GM23338 (cell line): ENCODE results near the gene MIGA1. TPM values are rescaled to one million over a fixed set of nuclear protein-coding genes. Genes with fewer than 3 reads are reported as not detected.

Source experiments
- ATAC-seq: fragments of 200-7000 bp; cut with Tn5 transposase; 3 replicates; pipeline ENCODE4 v1.9.1; 2020
- DNase-seq: peaks from one replicate; pipeline ENCODE4 v3.0.0-alpha.2; 2015; ENCODE audit warnings: low spot score
- H2AFZ ChIP-seq: fragments of 200-600 bp; sonication (generic); 2 replicates; pipeline ENCODE4 v1.8.0; 2016; ENCODE audit warnings: antibody characterized with exemption, mild to moderate bottlenecking, moderate library complexity
- H3F3A ChIP-seq: fragments of 200-600 bp; sonication (generic); replicated peaks from 2 replicates; pipeline ENCODE4 v1.8.0; 2017; ENCODE audit warnings: antibody characterized with exemption, mixed run types, low read depth
- H3K27ac ChIP-seq: fragments of 200-600 bp; sonication (generic); 2 replicates; pipeline ENCODE4 v1.6.1; 2016; ENCODE audit warnings: low read depth
- H3K27me3 ChIP-seq: fragments of 200-600 bp; sonication (generic); 2 replicates; pipeline ENCODE4 v1.8.0; 2016; ENCODE audit warnings: mild to moderate bottlenecking, mixed run types, moderate library complexity; ENCODE audit not compliant: insufficient read depth
- H3K36me3 ChIP-seq: fragments of 200-600 bp; sonication (generic); 2 replicates; pipeline ENCODE4 v1.8.0; 2016; ENCODE audit warnings: mild to moderate bottlenecking; ENCODE audit not compliant: insufficient read depth
- H3K4me1 ChIP-seq: fragments of 200-600 bp; sonication (generic); 2 replicates; pipeline ENCODE4 v1.8.0; 2016; ENCODE audit warnings: mild to moderate bottlenecking, moderate library complexity; ENCODE audit not compliant: insufficient read depth
- H3K4me2 ChIP-seq: fragments of 200-600 bp; sonication (generic); 2 replicates; pipeline ENCODE4 v1.7.1; 2017; ENCODE audit warnings: mixed run types
- H3K4me3 ChIP-seq: fragments of 200-600 bp; sonication (generic); 2 replicates; pipeline ENCODE4 v1.6.1; 2016; ENCODE audit warnings: mixed run types
- H3K79me2 ChIP-seq: fragments of 200-600 bp; sonication (generic); replicated peaks from 2 replicates; pipeline ENCODE4 v1.8.0; 2017; ENCODE audit warnings: mild to moderate bottlenecking; ENCODE audit not compliant: insufficient read depth
- H3K9me2 ChIP-seq: fragments of 200-600 bp; sonication (generic); 2 replicates; pipeline ENCODE4 v1.8.0; 2017; ENCODE audit not compliant: insufficient read depth
- H4K20me1 ChIP-seq: fragments of 200-600 bp; sonication (generic); replicated peaks from 2 replicates; pipeline ENCODE4 v1.8.0; 2017; ENCODE audit warnings: mild to moderate bottlenecking; ENCODE audit not compliant: insufficient read depth
- H3K27ac Mint-ChIP-seq: 2 replicates; pipeline ENCODE4 v1.8.0; 2020; ENCODE audit warnings: inconsistent platforms, mild to moderate bottlenecking, moderate library complexity, mixed read lengths
- H3K27me3 Mint-ChIP-seq: 3 replicates; pipeline ENCODE4 v1.8.0; 2022; ENCODE audit warnings: low read depth, mild to moderate bottlenecking, moderate library complexity, mixed read lengths, inconsistent platforms; ENCODE audit not compliant: insufficient read depth, poor library complexity
- H3K36me3 Mint-ChIP-seq: 3 replicates; pipeline ENCODE4 v1.8.0; 2021; ENCODE audit warnings: low read depth, mild to moderate bottlenecking, inconsistent platforms, moderate library complexity, mixed read lengths
- H3K4me1 Mint-ChIP-seq: 3 replicates; pipeline ENCODE4 v1.8.0; 2020; ENCODE audit warnings: mild to moderate bottlenecking, inconsistent platforms, mixed read lengths
- H3K4me3 Mint-ChIP-seq: 3 replicates; pipeline ENCODE4 v1.8.0; 2021; ENCODE audit warnings: moderate library complexity, mild to moderate bottlenecking, inconsistent platforms, mixed read lengths
- H3K9me3 Mint-ChIP-seq: 3 replicates; pipeline ENCODE4 v1.8.0; 2020; ENCODE audit warnings: moderate library complexity, mild to moderate bottlenecking, inconsistent platforms, mixed read lengths
- CREB1 ChIP-seq: fragments of 250-450 bp; sonication (Bioruptor Pico); IDR thresholded peaks from 2 replicates; pipeline ENCODE4 v1.5.0; 2020; ENCODE audit warnings: low read depth, mild to moderate bottlenecking, moderate library complexity
- EZH2 ChIP-seq: fragments of 200-600 bp; sonication (generic); IDR thresholded peaks from one replicate; pipeline ENCODE4 v1.8.0; 2017; ENCODE audit warnings: antibody characterized with exemption, mild to moderate bottlenecking, low read depth; ENCODE audit not compliant: unreplicated experiment
- EZH2phosphoT487 ChIP-seq: fragments of 200-600 bp; sonication (generic); IDR thresholded peaks from one replicate; pipeline ENCODE4 v1.8.1; 2018; ENCODE audit warnings: antibody characterized with exemption; ENCODE audit not compliant: unreplicated experiment
- JUNB ChIP-seq: IDR thresholded peaks from one replicate; pipeline ENCODE4 v1.6.1; 2016; ENCODE audit warnings: antibody characterized with exemption; ENCODE audit not compliant: unreplicated experiment
- NANOG ChIP-seq: IDR thresholded peaks from 2 replicates; pipeline ENCODE4 v1.6.1; 2016; ENCODE audit warnings: antibody characterized with exemption, borderline replicate concordance
- POLR2AphosphoS5 ChIP-seq: IDR thresholded peaks from 2 replicates; pipeline ENCODE4 v1.6.1; 2016; ENCODE audit warnings: antibody characterized with exemption, low read depth
- STAT1 ChIP-seq: IDR thresholded peaks from one replicate; pipeline ENCODE4 v1.6.1; 2016; ENCODE audit warnings: antibody characterized with exemption; ENCODE audit not compliant: unreplicated experiment
- ZNF114 ChIP-seq: fragments of 250-450 bp; sonication (Bioruptor Pico); IDR thresholded peaks from 2 replicates; pipeline ENCODE4 v1.5.0; 2020; ENCODE audit warnings: mild to moderate bottlenecking, moderate library complexity
- ZNF331 ChIP-seq: fragments of 250-450 bp; sonication (Bioruptor Pico); IDR thresholded peaks from 2 replicates; pipeline ENCODE4 v1.5.0; 2020; ENCODE audit warnings: low read depth, mild to moderate bottlenecking, moderate library complexity
- polyA plus RNA-seq: library from polyadenylated mRNA; unstranded; fragments of >200 nt; fragmentation: Nextera tagmentation; extraction: Ambion mirVana; gene quantifications from 2 replicates; pipeline ENCODE4 v1.2.1, GENCODE V29; 2016
- total RNA-seq: library from RNA; depleted of rRNA; stranded (reverse); fragments of >200 nt; shearing (Covaris generic); gene quantifications from 2 replicates; pipeline ENCODE4 v1.2.3, GENCODE V29; 2014
- TF ChIP-seq, protein P1 (sequence below): IDR thresholded peaks from one replicate; pipeline ENCODE4 v1.6.1; 2018; ENCODE audit warnings: antibody characterized with exemption; ENCODE audit not compliant: unreplicated experiment
- TF ChIP-seq, protein P2 (sequence below): IDR thresholded peaks from 2 replicates; pipeline ENCODE4 v1.6.1; 2016; ENCODE audit warnings: antibody characterized with exemption
- TF ChIP-seq, protein P3 (sequence below), 2 experiments: fragments of 200-600 bp in 1 of 2; sonication (generic) in 1 of 2; conservative IDR thresholded peaks; 2 replicates each; pipeline versions ENCODE4 v1.5.1 to v1.6.1; 2016 to 2017; ENCODE audit warnings: antibody characterized with exemption in 2 of 2, low read depth in 2 of 2, mild to moderate bottlenecking in 2 of 2, moderate library complexity in 1 of 2
- TF ChIP-seq, protein P4 (sequence below): fragments of 250-450 bp; sonication (Bioruptor Pico); IDR thresholded peaks from 2 replicates; pipeline ENCODE4 v1.5.0; 2020; ENCODE audit warnings: mild to moderate bottlenecking, moderate library complexity

MIGA1 gene
- total and polyA plus RNA-seq, 2 experiments from 2014 or later = 3.4 to 7.5 TPM

DNA sequence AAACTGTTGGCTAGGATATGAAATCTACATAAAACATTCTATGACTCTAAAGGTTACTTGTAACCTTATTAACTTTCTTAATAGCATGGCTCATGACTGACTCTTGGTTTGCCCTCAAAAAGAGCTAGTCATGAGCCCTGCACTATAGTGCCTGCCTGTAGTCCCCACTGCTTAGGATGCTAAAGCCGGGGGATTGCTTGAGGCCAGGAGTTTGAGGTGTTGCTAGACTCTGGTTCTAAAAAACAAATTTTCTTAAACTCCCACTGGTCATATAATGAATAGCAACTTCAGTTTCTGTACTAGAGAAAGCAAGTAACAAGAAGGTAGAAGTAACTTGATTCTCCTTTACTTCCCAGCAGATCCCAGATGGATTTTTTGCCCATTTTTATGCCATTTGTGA lies 93.2 kb downstream of the MIGA1 start:
- Mint-ChIP-seq H3K4me1 (no peaks in the 10 kb centered on the region), H3K27me3 (no peaks in the 10 kb centered on the region), H3K4me3 (no peak overlapping the region), H3K9me3 (peaks cover 5% of the 10 kb centered on the region; the same call in 2 of the 3 replicates), H3K27ac (no peak overlapping the region), H3K36me3 (peaks cover 14% of the 10 kb centered on the region; the same call in 2 of the 3 replicates)
- H2AFZ ChIP-seq = no peak overlapping the region
- DNase-seq = no peak
- no peak overlapping the region for H3K4me2 ChIP-seq
- no peaks in the 10 kb centered on the region for H4K20me1 ChIP-seq
- no peak overlapping the region for H3K27ac ChIP-seq
- no peak overlapping the region for H3K4me3 ChIP-seq
- ATAC-seq = no peak
- TF ChIP-seq EZH2 = no peak
- TF ChIP-seq CREB1 (CRISPR knock-in tag) = no peak
- TF ChIP-seq STAT1 = no peak
- no peak for TF ChIP-seq JUNB
- no peak for TF ChIP-seq POLR2AphosphoS5
- TF ChIP-seq, protein P1, sequence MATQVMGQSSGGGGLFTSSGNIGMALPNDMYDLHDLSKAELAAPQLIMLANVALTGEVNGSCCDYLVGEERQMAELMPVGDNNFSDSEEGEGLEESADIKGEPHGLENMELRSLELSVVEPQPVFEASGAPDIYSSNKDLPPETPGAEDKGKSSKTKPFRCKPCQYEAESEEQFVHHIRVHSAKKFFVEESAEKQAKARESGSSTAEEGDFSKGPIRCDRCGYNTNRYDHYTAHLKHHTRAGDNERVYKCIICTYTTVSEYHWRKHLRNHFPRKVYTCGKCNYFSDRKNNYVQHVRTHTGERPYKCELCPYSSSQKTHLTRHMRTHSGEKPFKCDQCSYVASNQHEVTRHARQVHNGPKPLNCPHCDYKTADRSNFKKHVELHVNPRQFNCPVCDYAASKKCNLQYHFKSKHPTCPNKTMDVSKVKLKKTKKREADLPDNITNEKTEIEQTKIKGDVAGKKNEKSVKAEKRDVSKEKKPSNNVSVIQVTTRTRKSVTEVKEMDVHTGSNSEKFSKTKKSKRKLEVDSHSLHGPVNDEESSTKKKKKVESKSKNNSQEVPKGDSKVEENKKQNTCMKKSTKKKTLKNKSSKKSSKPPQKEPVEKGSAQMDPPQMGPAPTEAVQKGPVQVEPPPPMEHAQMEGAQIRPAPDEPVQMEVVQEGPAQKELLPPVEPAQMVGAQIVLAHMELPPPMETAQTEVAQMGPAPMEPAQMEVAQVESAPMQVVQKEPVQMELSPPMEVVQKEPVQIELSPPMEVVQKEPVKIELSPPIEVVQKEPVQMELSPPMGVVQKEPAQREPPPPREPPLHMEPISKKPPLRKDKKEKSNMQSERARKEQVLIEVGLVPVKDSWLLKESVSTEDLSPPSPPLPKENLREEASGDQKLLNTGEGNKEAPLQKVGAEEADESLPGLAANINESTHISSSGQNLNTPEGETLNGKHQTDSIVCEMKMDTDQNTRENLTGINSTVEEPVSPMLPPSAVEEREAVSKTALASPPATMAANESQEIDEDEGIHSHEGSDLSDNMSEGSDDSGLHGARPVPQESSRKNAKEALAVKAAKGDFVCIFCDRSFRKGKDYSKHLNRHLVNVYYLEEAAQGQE = no peak
- no peak for TF ChIP-seq EZH2phosphoT487
- TF ChIP-seq, protein P2, sequence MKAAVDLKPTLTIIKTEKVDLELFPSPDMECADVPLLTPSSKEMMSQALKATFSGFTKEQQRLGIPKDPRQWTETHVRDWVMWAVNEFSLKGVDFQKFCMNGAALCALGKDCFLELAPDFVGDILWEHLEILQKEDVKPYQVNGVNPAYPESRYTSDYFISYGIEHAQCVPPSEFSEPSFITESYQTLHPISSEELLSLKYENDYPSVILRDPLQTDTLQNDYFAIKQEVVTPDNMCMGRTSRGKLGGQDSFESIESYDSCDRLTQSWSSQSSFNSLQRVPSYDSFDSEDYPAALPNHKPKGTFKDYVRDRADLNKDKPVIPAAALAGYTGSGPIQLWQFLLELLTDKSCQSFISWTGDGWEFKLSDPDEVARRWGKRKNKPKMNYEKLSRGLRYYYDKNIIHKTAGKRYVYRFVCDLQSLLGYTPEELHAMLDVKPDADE = no peak
- TF ChIP-seq ZNF114 = no peak
- TF ChIP-seq, protein P3, sequence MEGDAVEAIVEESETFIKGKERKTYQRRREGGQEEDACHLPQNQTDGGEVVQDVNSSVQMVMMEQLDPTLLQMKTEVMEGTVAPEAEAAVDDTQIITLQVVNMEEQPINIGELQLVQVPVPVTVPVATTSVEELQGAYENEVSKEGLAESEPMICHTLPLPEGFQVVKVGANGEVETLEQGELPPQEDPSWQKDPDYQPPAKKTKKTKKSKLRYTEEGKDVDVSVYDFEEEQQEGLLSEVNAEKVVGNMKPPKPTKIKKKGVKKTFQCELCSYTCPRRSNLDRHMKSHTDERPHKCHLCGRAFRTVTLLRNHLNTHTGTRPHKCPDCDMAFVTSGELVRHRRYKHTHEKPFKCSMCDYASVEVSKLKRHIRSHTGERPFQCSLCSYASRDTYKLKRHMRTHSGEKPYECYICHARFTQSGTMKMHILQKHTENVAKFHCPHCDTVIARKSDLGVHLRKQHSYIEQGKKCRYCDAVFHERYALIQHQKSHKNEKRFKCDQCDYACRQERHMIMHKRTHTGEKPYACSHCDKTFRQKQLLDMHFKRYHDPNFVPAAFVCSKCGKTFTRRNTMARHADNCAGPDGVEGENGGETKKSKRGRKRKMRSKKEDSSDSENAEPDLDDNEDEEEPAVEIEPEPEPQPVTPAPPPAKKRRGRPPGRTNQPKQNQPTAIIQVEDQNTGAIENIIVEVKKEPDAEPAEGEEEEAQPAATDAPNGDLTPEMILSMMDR (conservative IDR thresholded peaks at IDR 0.05; ENCODE audit: low read depth in 2 of 2) = no peak
- TF ChIP-seq, protein P4, sequence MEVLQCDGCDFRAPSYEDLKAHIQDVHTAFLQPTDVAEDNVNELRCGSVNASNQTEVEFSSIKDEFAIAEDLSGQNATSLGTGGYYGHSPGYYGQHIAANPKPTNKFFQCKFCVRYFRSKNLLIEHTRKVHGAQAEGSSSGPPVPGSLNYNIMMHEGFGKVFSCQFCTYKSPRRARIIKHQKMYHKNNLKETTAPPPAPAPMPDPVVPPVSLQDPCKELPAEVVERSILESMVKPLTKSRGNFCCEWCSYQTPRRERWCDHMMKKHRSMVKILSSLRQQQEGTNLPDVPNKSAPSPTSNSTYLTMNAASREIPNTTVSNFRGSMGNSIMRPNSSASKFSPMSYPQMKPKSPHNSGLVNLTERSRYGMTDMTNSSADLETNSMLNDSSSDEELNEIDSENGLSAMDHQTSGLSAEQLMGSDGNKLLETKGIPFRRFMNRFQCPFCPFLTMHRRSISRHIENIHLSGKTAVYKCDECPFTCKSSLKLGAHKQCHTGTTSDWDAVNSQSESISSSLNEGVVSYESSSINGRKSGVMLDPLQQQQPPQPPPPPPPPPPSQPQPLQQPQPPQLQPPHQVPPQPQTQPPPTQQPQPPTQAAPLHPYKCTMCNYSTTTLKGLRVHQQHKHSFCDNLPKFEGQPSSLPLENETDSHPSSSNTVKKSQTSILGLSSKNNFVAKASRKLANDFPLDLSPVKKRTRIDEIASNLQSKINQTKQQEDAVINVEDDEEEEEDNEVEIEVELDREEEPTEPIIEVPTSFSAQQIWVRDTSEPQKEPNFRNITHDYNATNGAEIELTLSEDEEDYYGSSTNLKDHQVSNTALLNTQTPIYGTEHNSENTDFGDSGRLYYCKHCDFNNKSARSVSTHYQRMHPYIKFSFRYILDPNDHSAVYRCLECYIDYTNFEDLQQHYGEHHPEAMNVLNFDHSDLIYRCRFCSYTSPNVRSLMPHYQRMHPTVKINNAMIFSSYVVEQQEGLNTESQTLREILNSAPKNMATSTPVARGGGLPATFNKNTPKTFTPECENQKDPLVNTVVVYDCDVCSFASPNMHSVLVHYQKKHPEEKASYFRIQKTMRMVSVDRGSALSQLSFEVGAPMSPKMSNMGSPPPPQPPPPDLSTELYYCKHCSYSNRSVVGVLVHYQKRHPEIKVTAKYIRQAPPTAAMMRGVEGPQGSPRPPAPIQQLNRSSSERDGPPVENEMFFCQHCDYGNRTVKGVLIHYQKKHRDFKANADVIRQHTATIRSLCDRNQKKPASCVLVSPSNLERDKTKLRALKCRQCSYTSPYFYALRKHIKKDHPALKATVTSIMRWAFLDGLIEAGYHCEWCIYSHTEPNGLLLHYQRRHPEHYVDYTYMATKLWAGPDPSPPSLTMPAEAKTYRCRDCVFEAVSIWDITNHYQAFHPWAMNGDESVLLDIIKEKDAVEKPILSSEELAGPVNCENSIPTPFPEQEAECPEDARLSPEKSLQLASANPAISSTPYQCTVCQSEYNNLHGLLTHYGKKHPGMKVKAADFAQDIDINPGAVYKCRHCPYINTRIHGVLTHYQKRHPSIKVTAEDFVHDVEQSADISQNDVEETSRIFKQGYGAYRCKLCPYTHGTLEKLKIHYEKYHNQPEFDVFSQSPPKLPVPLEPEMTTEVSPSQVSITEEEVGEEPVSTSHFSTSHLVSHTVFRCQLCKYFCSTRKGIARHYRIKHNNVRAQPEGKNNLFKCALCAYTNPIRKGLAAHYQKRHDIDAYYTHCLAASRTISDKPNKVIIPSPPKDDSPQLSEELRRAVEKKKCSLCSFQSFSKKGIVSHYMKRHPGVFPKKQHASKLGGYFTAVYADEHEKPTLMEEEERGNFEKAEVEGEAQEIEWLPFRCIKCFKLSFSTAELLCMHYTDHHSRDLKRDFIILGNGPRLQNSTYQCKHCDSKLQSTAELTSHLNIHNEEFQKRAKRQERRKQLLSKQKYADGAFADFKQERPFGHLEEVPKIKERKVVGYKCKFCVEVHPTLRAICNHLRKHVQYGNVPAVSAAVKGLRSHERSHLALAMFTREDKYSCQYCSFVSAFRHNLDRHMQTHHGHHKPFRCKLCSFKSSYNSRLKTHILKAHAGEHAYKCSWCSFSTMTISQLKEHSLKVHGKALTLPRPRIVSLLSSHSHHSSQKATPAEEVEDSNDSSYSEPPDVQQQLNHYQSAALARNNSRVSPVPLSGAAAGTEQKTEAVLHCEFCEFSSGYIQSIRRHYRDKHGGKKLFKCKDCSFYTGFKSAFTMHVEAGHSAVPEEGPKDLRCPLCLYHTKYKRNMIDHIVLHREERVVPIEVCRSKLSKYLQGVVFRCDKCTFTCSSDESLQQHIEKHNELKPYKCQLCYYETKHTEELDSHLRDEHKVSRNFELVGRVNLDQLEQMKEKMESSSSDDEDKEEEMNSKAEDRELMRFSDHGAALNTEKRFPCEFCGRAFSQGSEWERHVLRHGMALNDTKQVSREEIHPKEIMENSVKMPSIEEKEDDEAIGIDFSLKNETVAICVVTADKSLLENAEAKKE (CRISPR knock-in tag) = no peak
- no peak for TF ChIP-seq NANOG
- no peak for TF ChIP-seq ZNF331 (CRISPR knock-in tag)
- H3K36me3 ChIP-seq = no peaks in the 10 kb centered on the region
- no peaks in the 10 kb centered on the region for H3K27me3 ChIP-seq
- no peaks in the 10 kb centered on the region for H3K9me2 ChIP-seq
- H3K79me2 ChIP-seq = no peaks in the 10 kb centered on the region
- no peaks in the 10 kb centered on the region for H3F3A ChIP-seq
- H3K4me1 ChIP-seq = no peaks in the 10 kb centered on the region
